Measurements from ENCODE around the gene ATG10.

Gene ATG10

DNA sequence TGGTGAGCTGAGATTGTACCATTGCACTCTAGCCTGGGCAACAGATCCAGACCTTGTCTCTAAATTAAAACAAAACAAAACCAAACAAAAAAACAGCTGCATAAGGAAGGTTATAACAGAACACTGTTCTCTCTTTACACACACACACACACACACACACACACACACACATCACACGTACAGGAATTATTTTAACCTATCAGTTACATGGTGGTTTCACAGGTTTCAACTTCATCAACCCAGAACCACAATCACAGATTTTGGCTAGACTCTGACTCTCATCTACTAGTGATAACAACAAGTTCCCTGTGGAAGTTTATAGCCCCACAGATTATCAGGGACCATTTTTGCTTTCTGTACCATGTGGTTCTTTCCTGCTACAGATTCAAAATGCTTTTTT lies 246.1 kb downstream of the ATG10 start:
- no peak overlapping the region for H3K4me3 ChIP-seq (ENCODE audit: low read depth, low read length)
- TF ChIP-seq POLR2A (IDR thresholded peaks at IDR 0.05; ENCODE audit: extremely low read depth, insufficient read length) (no peak), MAX (IDR thresholded peaks at IDR 0.05; ENCODE audit: low read depth, low read length) (no peak), MYC (IDR thresholded peaks at IDR 0.05; ENCODE audit: low read depth, low read length) (no peak)
- TF ChIP-seq, protein P1, sequence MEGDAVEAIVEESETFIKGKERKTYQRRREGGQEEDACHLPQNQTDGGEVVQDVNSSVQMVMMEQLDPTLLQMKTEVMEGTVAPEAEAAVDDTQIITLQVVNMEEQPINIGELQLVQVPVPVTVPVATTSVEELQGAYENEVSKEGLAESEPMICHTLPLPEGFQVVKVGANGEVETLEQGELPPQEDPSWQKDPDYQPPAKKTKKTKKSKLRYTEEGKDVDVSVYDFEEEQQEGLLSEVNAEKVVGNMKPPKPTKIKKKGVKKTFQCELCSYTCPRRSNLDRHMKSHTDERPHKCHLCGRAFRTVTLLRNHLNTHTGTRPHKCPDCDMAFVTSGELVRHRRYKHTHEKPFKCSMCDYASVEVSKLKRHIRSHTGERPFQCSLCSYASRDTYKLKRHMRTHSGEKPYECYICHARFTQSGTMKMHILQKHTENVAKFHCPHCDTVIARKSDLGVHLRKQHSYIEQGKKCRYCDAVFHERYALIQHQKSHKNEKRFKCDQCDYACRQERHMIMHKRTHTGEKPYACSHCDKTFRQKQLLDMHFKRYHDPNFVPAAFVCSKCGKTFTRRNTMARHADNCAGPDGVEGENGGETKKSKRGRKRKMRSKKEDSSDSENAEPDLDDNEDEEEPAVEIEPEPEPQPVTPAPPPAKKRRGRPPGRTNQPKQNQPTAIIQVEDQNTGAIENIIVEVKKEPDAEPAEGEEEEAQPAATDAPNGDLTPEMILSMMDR (IDR thresholded peaks at IDR 0.05; ENCODE audit: low read depth, low read length) = no peak
- DNase-seq (ENCODE audit: low read depth) = no peak

GRCh38 chr5:82218374-82219156 lies 246.7 kb downstream of the ATG10 start:
- no peak overlapping the region for H3K4me3 ChIP-seq (ENCODE audit: low read depth, low read length)
- no peak for DNase-seq (ENCODE audit: low read depth)
- TF ChIP-seq MYC (IDR thresholded peaks at IDR 0.05; ENCODE audit: low read depth, low read length) (no peak), POLR2A (IDR thresholded peaks at IDR 0.05; ENCODE audit: extremely low read depth, insufficient read length) (no peak)

DNA sequence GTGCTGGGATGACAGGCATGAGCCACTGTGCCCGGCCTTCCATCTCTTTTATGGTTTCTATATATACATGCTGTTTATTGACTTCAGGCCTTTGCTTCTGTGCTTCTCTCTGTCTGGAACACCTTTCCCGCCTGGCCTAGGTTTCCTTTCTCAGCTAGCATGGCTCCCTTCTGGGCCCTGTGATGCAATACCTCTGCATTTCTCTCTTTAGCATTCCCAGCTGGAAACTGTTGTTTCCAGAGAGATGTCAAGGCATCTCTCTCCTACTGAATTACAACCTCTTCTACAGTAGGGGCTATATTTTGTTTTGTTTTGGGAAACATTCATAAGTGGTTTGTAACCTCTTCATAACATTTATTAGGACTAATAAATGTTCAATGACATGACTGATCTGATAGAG lies 249.2 kb downstream of the ATG10 start:
- DNase-seq (ENCODE audit: low read depth) = no peak
- no peak for TF ChIP-seq MYC (IDR thresholded peaks at IDR 0.05; ENCODE audit: low read depth, low read length)
- TF ChIP-seq, protein P1 (IDR thresholded peaks at IDR 0.05; ENCODE audit: low read depth, low read length) = no peak
- H3K4me3 ChIP-seq (ENCODE audit: low read depth, low read length) = no peak overlapping the region

GRCh38 chr5:82222597-82223574 lies 251.1 kb downstream of the ATG10 start:
- no peak for DNase-seq (ENCODE audit: low read depth)
- TF ChIP-seq MYC (IDR thresholded peaks at IDR 0.05; ENCODE audit: low read depth, low read length) (no peak), MAX (IDR thresholded peaks at IDR 0.05; ENCODE audit: low read depth, low read length) (no peak), POLR2A (IDR thresholded peaks at IDR 0.05; ENCODE audit: extremely low read depth, insufficient read length) (no peak)
- TF ChIP-seq, protein P1 (IDR thresholded peaks at IDR 0.05; ENCODE audit: low read depth, low read length) = no peak
- H3K4me3 ChIP-seq (ENCODE audit: low read depth, low read length) = no peak overlapping the region

GRCh38 chr5:82225525-82226172 lies 253.8 kb downstream of the ATG10 start:
- peak; percentile 71 for DNase-seq (ENCODE audit: low read depth)
- no peak for TF ChIP-seq POLR2A (IDR thresholded peaks at IDR 0.05; ENCODE audit: extremely low read depth, insufficient read length)
- TF ChIP-seq, protein P1 (IDR thresholded peaks at IDR 0.05; ENCODE audit: low read depth, low read length) = peak; percentile 67
- H3K4me3 ChIP-seq (ENCODE audit: low read depth, low read length) = no peak overlapping the region

- H3K4me3 ChIP-seq (ENCODE audit: low read depth, low read length) = no peak overlapping the region
- TF ChIP-seq POLR2A (IDR thresholded peaks at IDR 0.05; ENCODE audit: extremely low read depth, insufficient read length) (no peak), MAX (IDR thresholded peaks at IDR 0.05; ENCODE audit: low read depth, low read length) (no peak)
- DNase-seq (ENCODE audit: low read depth) = no peak
These were observed 263.1 kb downstream of the ATG10 start for GRCh38 chr5:82234885-82235284.
